GM15510 (cell line): ENCODE results near the gene PVRIG.

ENCODE experiments used
- POLR2A ChIP-seq: IDR thresholded peaks from 3 replicates; pipeline ENCODE4 v1.6.1; 2011; ENCODE audit warnings: borderline replicate concordance; ENCODE audit not compliant: insufficient read length; ENCODE audit errors: extremely low read depth

Gene PVRIG

GRCh38 chr7:100190048-100190711, 29.6 kb upstream of the PVRIG start:
- TF ChIP-seq POLR2A = no peak

- no peak for TF ChIP-seq POLR2A
Observed at GRCh38 chr7:100191775-100192174, 28.0 kb upstream of the PVRIG start.

- TF ChIP-seq POLR2A = no peak
Observed at GRCh38 chr7:100192969-100193368, 26.8 kb upstream of the PVRIG start.

- no peak for TF ChIP-seq POLR2A
Observed at GRCh38 chr7:100195222-100195621, 24.5 kb upstream of the PVRIG start.

GRCh38 chr7:100198266-100198665, 21.5 kb upstream of the PVRIG start:
- no peak for TF ChIP-seq POLR2A

- no peak for TF ChIP-seq POLR2A
Observed at GRCh38 chr7:100200693-100201092, 19.1 kb upstream of the PVRIG start.

- TF ChIP-seq POLR2A = no peak
Observed at GRCh38 chr7:100204454-100204853, 15.3 kb upstream of the PVRIG start.

- TF ChIP-seq POLR2A = no peak
Observed at GRCh38 chr7:100208911-100209408, 10.8 kb upstream of the PVRIG start.

- no peak for TF ChIP-seq POLR2A
Observed at GRCh38 chr7:100209493-100209892, 10.3 kb upstream of the PVRIG start.

- no peak for TF ChIP-seq POLR2A
Observed at GRCh38 chr7:100210805-100211204, 8.9 kb upstream of the PVRIG start.

- peak; percentile 28 for TF ChIP-seq POLR2A
Observed at GRCh38 chr7:100211342-100211780, 8.4 kb upstream of the PVRIG start.

- no peak for TF ChIP-seq POLR2A
Observed at GRCh38 chr7:100212631-100213286, 7.0 kb upstream of the PVRIG start.

- no peak for TF ChIP-seq POLR2A
Observed at GRCh38 chr7:100213672-100214071, 6.1 kb upstream of the PVRIG start.

GRCh38 chr7:100215895-100216294, 3.9 kb upstream of the PVRIG start:
- TF ChIP-seq POLR2A = no peak

- peak; percentile 21 for TF ChIP-seq POLR2A
Observed at GRCh38 chr7:100219271-100219737, 445 bp upstream of the PVRIG start.

- TF ChIP-seq POLR2A = no peak
Observed at GRCh38 chr7:100220586-100221230, 959 bp downstream of the PVRIG start.

- peak; percentile 65 for TF ChIP-seq POLR2A
Observed at GRCh38 chr7:100221231-100221718, 1.5 kb downstream of the PVRIG start.
